AG09309 (cell line): Measurements from ENCODE around the gene PXT1.
A peak's percentile ranks its signal among the peaks of the same experiment; 100 is the strongest.

Experiments used
- DNase-seq: peaks from one replicate; pipeline ENCODE4 v3.0.0-alpha.2; 2010; ENCODE audit warnings: low read depth
- H3K4me3 ChIP-seq: 2 replicates; pipeline ENCODE4 v1.5.1; 2011; ENCODE audit warnings: mild to moderate bottlenecking, low read depth, low read length, moderate library complexity; ENCODE audit not compliant: control insufficient read depth
- TF ChIP-seq, protein P1 (sequence below): IDR thresholded peaks from 2 replicates; pipeline ENCODE4 v1.5.1; 2011; ENCODE audit warnings: mild to moderate bottlenecking, low read depth, low read length, inconsistent platforms; ENCODE audit not compliant: insufficient read depth, control insufficient read depth; ENCODE audit errors: missing control alignments

The PXT1 gene

DNA sequence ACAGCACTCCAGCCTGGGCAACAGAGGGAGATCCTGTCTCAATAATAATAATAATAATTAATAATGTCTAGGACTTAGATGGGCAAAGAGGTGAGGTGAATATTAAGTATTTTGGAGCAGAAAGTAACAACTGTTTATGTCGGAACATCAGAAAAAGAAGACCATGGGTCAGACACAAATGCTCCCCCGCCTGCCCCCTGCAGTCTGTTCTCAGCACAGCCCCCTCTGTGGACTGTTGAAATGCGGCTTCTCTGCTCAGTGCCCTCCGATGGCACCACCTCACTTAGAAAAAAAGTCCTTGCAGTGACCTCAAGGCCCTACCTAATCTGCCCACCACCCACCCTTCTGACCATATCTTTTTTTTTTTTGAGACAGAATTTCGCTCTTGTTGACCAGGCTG is 50.0 kb downstream of the PXT1 start:
- H3K4me3 ChIP-seq = no peak overlapping the region
- TF ChIP-seq, protein P1, sequence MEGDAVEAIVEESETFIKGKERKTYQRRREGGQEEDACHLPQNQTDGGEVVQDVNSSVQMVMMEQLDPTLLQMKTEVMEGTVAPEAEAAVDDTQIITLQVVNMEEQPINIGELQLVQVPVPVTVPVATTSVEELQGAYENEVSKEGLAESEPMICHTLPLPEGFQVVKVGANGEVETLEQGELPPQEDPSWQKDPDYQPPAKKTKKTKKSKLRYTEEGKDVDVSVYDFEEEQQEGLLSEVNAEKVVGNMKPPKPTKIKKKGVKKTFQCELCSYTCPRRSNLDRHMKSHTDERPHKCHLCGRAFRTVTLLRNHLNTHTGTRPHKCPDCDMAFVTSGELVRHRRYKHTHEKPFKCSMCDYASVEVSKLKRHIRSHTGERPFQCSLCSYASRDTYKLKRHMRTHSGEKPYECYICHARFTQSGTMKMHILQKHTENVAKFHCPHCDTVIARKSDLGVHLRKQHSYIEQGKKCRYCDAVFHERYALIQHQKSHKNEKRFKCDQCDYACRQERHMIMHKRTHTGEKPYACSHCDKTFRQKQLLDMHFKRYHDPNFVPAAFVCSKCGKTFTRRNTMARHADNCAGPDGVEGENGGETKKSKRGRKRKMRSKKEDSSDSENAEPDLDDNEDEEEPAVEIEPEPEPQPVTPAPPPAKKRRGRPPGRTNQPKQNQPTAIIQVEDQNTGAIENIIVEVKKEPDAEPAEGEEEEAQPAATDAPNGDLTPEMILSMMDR = no peak
- no peak for DNase-seq

DNA sequence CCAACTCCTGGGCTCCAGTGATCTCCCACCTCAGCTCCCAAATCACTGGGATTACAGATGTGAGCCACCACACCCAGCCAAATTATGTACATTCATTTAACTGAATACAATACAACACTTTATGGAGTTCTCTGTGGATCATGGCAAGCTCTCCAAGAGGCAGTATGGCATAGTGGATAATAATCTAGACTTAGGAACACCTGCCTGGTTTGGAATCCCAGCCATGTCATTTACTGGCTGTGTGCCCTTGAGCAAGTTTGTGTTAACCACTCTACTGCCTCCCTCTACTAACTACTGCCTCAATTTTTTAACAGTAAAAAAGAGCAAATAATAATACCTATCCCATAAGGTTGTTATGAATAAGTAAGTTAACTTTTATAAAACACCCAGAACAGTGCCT is 53.3 kb downstream of the PXT1 start:
- DNase-seq = no peak

DNA sequence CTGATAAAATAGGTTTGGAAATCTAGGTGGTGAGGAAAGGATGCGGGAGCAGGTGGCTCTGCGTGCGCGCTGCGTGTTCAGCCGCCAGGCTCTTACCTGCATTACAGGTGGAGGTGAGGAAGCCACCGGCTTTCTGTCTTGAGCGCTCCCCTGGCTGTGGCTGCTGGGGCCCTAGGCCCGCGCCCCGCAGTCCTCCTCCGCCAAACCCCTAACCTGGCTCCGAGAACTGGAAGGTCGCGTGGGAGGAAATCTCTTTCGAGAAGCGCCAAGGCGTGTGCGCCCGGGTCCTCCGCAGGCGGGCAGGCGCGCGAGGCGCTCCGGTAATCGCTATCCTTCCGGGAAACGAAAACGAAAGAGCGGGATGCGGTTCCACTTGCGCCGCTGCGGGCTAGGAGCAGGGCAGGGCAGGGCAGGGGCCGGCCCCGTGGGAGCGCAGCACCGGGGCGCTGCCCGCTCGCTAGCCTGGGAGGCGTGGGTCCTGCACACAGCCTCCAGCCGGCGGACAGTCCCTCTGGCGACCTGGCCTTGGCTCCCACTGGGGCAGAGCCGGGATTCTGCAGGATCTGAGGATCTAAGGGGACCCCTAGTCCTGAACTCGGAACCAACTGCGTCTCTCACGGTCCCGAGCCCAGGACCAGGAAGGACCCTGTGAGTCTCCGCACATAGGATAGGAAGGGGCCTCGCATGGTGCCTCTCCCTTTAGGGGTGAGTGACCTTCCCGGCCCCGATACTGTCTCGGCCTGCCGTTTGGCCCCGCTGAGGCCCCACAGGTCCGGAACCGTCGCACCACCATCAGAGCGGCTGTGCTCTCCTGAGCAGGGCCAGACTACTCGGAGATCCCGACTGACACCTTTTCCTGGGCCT is 55.0 kb downstream of the PXT1 start, which contains the start of gene ETV7:
Gene ETV7 (minus strand): TSS at position 230 of the 864 bp plus-strand sequence. CDS start 128 bp downstream, at position 102.
- peak within 1 kb of the TSS; percentile 59 for H3K4me3 ChIP-seq
- no peak for DNase-seq
- TF ChIP-seq, protein P1 = no peak

More for the DNA sequence above, 53.3 kb downstream of the PXT1 start:
- TF ChIP-seq, protein P1 = no peak
- H3K4me3 ChIP-seq = no peak overlapping the region

DNA sequence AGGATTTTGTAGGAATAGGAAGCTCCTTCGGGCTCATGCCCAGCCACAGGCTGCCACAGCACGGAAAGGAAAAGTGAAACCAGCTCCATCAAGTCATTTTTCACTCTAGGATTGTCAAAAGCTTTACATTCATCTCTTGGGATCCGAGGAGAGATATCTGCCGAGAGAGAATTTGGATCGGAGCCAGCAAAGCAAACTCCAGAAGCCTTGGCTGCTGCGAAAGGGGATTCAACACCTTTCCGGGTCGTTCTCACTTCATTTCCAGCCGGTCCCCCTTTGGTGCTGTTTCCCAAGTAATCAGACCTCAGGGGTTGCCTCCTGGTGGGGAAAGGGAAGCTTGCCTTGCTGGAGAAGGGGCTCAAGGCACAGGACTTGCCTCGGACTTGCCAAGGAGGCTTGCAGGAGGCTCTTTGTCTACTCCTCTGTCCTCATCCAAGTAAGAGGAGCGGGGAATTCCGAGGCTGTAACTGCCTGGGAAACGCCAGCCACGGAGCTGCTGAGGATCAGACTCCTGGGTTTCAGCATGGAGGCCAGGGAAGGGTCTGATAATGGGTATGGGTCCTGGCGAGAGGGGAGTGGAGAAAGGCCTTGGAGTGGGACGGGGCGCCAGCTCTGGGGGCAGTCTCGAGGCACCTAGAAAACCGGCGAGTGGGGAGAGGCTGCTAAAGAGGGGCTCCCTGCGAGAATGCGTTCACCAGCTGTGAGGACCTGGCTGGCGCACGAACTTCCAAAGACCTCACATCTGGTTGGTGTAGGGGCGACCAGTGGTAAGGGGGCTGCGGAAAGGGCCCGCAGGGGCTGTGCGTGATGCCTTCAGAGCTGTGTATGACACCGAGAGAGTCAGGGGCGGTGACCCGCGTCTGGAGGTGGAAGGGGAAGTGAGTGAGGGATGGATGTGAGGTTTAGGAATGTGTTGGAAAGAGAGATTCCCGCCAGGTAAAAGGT is 55.9 kb downstream of the PXT1 start:
- TF ChIP-seq, protein P1 = peak; percentile 29
- peak; percentile 13 for DNase-seq
- H3K4me3 ChIP-seq = peak overlapping the region; percentile 59

DNA sequence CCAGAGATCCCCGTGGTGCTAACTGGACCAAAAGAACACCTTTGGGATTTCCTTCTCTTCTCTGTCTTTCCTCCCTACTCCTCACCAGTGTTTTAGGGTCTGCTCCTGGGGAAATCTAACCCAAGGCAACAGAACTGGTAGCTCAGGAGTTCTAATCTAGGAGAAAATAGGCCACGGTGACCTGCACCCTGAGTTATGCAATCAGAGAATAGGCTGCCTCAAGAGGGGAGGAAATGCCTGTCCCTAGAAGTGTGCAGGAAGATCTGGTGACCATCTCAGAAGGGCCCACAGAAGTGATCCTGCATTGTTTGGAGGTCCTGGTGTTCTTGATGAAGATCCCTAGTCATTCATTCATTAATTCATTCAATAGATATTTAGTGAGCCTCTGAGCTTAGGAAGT is 58.6 kb downstream of the PXT1 start:
- TF ChIP-seq, protein P1 = no peak
- H3K4me3 ChIP-seq = no peak overlapping the region
- no peak for DNase-seq

DNA sequence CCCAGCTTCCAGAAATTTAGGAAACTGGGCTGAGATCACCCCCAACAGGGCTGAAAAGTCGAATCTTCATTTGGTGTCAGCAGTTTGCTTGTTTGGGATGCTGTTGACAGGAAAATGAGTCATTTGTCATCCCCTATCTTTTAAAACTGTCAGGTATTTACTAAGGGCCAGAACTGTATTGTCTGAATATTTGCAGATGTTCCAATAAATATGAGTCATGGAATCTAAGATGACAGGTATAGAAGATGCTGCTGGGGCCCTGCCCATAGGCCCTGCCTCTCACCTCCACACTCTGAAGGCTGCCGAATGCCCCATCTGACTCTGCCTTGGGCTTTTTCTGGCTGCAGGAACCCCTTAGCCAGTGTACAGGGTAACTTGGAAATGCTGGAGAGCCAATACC is 59.0 kb downstream of the PXT1 start:
- DNase-seq = no peak
- TF ChIP-seq, protein P1 = no peak
- H3K4me3 ChIP-seq = no peak overlapping the region
